Bronchial epithelial cell (primary cell): Measurements from ENCODE around the gene C20orf202. TPM values are rescaled to one million over a fixed set of nuclear protein-coding genes. Genes with fewer than 3 reads are reported as not detected.

Source experiments
- DNase-seq: peaks from one replicate; pipeline ENCODE4 v3.0.0-alpha.2; 2010; ENCODE audit warnings: low read depth
- FAIRE-seq: peaks from 2 replicates; lab custom pipeline; 2011; peaks lifted over from hg19 to GRCh38; lab: Jason Lieb, UNC
- H3K27me3 ChIP-seq: 2 replicates; pipeline ENCODE4 v1.5.1; 2011; ENCODE audit warnings: low read length; ENCODE audit not compliant: control insufficient read depth, insufficient read depth
- H3K36me3 ChIP-seq: 2 replicates; pipeline ENCODE4 v1.5.1; 2011; ENCODE audit warnings: low read length; ENCODE audit not compliant: control insufficient read depth, insufficient read depth
- H3K4me3 ChIP-seq: 2 replicates; pipeline ENCODE4 v1.5.1; 2011; ENCODE audit warnings: mild to moderate bottlenecking, low read depth, low read length, control low read depth
- CTCF ChIP-seq: IDR thresholded peaks from 2 replicates; pipeline ENCODE4 v1.5.1; 2011; ENCODE audit warnings: mild to moderate bottlenecking, moderate library complexity, low read length, control low read depth, inconsistent platforms; ENCODE audit not compliant: insufficient read depth, severe bottlenecking
- total RNA-seq: library from RNA; depleted of rRNA; stranded (reverse); fragments of >200 nt; gene quantifications from 2 replicates; pipeline ENCODE4 v1.2.1, GENCODE V29; 2014

C20orf202 gene
- total RNA-seq, 1 donor from 2014 or later = not detected

GRCh38 chr20:1229541-1229940 lies 26.3 kb downstream of the C20orf202 start:
- H3K27me3 ChIP-seq = peaks cover 8% of the 10 kb centered on the region
- H3K4me3 ChIP-seq = no peak overlapping the region
- H3K36me3 ChIP-seq = no peaks in the 10 kb centered on the region
- FAIRE-seq (no peak), DNase-seq (no peak)
- TF ChIP-seq CTCF = no peak

- TF ChIP-seq CTCF = no peak
- Histone ChIP-seq H3K27me3 (peaks cover 2% of the 10 kb centered on the region), H3K4me3 (no peak overlapping the region), H3K36me3 (no peaks in the 10 kb centered on the region)
- no peak for FAIRE-seq
- no peak for DNase-seq
These were observed 29.2 kb downstream of the C20orf202 start for GRCh38 chr20:1232286-1233111.

- peak; percentile 90 for FAIRE-seq
- DNase-seq = no peak
These were observed 37.3 kb downstream of the C20orf202 start for GRCh38 chr20:1240549-1240948.

GRCh38 chr20:1241456-1241855 lies 38.2 kb downstream of the C20orf202 start:
- no peaks in the 10 kb centered on the region for H3K27me3 ChIP-seq
- DNase-seq (no peak), FAIRE-seq (no peak)
- no peaks in the 10 kb centered on the region for H3K36me3 ChIP-seq
- no peak for TF ChIP-seq CTCF
- H3K4me3 ChIP-seq = no peak overlapping the region

More at GRCh38 chr20:1240549-1240948, 37.3 kb downstream of the C20orf202 start:
- Histone ChIP-seq H3K27me3 (no peaks in the 10 kb centered on the region), H3K36me3 (no peaks in the 10 kb centered on the region), H3K4me3 (no peak overlapping the region)
- TF ChIP-seq CTCF = no peak

GRCh38 chr20:1242099-1242498 lies 38.8 kb downstream of the C20orf202 start:
- no peak for FAIRE-seq

More at GRCh38 chr20:1242099-1242498, 38.8 kb downstream of the C20orf202 start:
- no peaks in the 10 kb centered on the region for H3K27me3 ChIP-seq
- DNase-seq = no peak
- no peaks in the 10 kb centered on the region for H3K36me3 ChIP-seq
- TF ChIP-seq CTCF = no peak
- H3K4me3 ChIP-seq = no peak overlapping the region
